ENCODE measurements around the gene TCF7L2.

The TCF7L2 gene

DNA sequence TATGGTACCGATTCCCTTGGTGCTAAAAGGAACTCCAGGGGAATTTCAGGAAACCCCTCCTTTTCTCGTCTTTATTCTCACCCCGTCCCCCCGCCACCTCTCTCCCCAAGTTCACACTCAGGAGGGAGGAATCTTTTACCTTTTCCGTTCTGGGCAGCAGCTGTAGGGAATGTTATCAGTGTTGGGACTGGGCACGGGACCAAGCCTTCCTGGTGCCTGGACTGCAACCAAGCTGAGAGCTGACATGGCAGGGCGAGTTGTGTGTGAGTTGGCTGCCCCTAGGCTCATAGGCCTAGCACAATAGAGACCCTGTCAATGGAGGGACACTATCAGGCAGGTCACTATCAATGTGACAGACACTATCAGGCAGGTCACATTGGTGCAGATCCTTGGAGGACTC lies 121.4 kb downstream of the TCF7L2 start:
- no peak for DNase-seq

DNA sequence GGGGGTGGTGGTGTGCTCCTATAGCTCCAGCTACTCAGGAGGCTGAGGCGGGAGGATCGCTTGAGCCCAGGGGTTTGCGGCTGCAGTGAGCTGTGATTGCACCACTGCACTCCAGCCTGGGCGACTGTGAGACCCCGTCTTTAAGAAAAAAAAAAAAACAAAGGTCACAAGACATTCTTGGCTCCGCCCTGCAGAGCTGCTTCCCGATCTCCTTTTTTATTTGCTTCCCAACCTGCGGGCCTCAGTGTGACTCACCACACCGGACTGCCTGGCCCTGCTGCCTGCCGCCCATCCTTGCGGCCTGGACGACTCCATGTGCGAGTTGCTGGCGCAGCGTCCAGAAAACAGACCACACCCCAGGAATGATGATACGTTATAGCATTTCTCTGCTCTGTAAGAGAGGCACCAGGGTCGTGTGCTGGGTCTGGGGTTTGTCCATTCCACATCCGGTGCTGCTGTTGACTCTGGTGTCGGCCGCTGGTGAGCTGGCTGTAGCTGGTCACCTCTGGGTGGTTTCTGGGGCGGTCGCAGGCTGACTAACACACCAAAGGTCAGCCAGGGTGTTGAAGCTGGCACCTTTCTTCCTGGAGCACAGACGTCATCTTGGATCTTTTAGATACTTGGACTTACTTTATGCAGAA lies 123.6 kb downstream of the TCF7L2 start:
- DNase-seq, result no peak

GRCh38 chr10:113076949-113077348 lies 126.9 kb downstream of the TCF7L2 start:
- DNase-seq, result no peak

- DNase-seq, result no peak
Measured at GRCh38 chr10:113078282-113078907, 128.3 kb downstream of the TCF7L2 start.

DNA sequence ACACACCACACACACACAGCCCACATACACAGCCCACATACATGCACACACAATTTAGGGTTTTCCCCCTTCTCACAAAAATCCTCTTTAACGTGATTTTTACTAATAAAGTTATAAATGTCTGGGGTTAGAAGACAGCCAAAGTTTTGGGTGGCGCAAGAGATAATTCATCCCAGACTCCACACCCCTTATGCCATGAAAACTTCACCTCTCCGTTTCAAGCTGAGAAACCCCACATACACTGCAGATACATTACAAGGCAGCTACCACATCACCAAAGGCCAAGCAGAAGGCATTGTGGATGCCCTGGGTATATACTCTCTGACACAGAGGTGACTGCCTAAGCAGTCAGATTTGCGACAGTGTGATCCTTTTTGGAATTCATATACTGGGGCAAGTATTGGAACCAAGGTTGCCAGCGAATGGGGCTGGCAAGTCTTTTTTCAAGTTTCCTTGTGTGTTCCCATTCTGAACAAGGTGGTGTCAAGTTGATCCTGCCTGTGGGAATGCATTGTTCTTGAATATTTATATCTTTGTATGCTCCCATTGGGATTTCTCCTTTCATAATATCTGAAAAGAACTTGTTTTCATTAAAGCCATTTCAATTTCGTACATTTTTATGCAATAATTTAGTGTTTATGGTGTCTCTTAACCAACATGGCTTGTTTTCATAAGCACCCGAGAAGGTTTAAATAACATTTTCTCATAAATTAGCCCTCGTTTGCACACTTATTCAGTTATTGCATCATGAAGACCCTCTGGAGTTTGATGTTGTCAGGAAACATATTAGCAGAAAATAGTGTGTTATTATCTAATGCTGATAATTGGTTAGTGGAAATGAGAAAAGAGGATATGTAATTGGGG lies 130.2 kb downstream of the TCF7L2 start:
- no peak for DNase-seq

DNA sequence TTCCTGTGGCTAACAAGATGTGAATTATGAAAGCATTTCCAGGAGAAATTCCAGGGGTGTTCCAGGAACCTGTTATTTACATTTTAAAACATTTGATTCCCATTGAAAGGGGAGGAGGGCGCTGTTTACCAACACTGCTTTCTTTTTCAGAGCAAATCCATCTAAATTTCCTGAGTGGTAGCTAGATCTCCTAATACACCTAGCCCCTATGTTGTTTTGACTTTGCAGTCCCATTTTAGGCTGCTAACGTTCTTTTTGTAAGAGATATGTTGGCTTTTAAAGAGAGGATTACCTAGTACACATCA lies 130.8 kb downstream of the TCF7L2 start:
- no peak for DNase-seq

DNA sequence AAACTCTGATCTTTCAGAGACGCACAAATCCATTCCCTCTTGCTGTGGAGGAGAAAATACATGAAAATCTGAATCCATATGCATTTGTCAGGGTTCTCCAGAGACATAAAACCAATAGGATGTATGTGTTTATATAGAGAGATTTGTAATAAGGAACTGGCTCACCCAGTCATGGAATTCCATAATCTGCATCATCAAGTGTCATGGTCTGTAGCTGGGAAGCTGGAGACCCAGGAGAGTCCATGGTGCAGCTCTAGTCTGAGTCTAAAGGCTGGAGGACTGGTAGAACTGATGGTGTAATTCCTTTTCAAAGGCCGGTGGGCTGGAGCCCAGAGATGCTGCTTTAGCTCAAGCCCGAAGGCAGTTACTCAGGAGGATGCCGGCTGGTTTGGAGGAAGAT lies 134.0 kb downstream of the TCF7L2 start:
- DNase-seq, result no peak

GRCh38 chr10:113085776-113086175 lies 135.7 kb downstream of the TCF7L2 start:
- no peak for DNase-seq

- no peak for DNase-seq
Measured at GRCh38 chr10:113086282-113086681, 136.2 kb downstream of the TCF7L2 start.

DNA sequence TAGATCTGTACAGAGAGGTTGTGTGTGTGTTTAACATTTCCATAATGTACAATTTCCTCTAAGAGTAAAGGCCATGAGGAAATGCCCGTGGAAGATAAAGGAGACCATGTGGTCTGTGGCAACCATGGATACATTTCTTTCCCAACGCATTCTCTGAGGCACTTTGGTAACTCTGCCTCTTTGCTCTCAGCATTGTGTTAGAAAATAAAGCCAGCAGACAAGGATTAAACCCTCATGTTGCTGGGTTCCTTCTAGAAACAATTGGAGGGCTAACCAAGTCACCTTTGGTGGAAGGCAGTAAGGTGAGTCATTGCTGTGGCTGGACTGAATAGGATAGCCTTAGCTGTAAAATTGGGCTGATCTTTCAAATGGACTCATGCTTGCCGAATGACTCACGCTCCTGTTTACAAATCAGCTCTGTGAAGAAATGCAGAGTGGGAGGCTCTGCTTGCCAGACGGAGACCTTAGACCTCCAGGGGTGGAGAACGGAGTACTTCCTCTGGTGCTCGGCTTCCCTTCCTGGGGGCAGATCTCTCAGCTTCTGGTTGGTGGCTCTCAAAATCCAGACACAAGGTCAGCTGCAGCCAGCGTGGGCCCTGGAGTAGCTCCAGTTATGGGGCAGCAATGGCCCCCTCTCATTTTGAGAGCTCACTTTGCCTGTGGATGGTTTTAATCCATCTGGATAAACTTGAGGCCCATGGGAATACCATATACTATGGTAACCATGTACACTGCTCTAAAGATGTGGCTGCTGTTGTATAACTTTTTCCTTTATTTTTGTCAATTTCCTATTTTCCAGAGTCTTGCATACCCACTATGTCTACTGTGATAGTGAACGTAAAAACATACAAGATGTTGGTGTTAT lies 137.3 kb downstream of the TCF7L2 start:
- no peak for DNase-seq

GRCh38 chr10:113088194-113088593 lies 138.1 kb downstream of the TCF7L2 start:
- no peak for DNase-seq

GRCh38 chr10:113089551-113089950 lies 139.5 kb downstream of the TCF7L2 start:
- no peak for DNase-seq

DNA sequence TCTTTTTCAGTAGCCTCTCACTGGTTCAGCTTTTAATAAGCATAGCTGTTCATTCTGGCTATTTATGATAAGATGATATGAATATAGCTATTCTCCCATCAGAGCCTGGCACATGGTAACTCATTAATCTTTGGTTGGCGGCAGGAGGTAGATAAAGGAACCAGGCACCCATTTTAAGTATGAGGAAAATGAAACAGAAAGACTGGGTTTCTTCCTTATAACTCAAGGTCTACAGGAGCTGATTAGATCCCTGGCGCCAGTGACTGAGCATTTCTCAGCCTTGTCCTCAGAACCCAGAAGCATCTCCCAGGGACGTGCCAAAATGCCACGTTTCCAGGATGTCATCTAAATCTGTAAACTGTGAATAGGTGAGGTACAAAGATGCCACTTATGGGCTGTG lies 141.9 kb downstream of the TCF7L2 start:
- DNase-seq, result no peak

DNA sequence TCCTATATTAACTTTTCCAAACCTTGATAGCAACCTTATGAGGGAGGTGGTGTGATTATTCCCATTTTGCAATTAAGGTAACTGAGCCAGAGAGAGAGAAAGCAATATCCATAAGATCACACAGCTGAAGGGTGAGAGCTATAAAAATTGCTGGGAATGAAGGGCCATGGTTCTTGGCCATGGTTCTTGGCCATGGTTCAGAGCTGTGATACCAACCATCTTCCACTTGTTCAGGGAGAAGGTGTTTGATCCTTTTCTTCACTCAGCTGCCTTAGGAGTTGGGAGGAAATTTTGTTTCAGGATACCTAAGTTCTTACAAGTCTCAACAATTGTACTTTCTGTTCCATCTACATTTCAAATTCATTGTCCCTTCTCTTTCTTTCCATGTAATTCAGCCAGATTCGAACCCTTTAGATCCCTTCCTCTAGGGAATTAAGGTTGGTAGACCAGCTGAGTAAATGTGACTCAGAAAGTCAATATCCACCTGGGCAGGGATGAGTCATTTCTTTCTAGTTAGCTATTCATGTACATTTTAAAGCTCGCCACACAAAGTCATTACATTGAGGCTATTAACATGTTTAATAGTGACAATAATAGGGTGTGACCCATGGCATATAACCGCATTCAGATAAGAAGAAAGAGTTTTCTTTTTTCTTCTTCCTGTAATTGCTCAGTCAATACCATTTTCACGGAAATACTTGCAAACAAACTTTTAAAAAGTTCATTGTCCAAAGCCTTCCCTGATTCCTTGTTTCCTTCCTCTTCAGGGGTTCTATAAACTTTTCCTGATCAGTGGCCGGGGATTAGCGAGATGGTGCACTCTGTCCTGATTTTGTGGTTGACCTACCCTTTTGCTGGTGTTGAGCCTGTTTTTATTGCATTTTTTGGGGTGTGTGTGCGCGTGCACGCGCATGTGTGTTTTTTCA lies 143.4 kb downstream of the TCF7L2 start:
- DNase-seq, result no peak

GRCh38 chr10:113094114-113094486 lies 144.1 kb downstream of the TCF7L2 start:
- no peak for DNase-seq

- no peak for DNase-seq
Measured at GRCh38 chr10:113095419-113096127, 145.5 kb downstream of the TCF7L2 start.

DNA sequence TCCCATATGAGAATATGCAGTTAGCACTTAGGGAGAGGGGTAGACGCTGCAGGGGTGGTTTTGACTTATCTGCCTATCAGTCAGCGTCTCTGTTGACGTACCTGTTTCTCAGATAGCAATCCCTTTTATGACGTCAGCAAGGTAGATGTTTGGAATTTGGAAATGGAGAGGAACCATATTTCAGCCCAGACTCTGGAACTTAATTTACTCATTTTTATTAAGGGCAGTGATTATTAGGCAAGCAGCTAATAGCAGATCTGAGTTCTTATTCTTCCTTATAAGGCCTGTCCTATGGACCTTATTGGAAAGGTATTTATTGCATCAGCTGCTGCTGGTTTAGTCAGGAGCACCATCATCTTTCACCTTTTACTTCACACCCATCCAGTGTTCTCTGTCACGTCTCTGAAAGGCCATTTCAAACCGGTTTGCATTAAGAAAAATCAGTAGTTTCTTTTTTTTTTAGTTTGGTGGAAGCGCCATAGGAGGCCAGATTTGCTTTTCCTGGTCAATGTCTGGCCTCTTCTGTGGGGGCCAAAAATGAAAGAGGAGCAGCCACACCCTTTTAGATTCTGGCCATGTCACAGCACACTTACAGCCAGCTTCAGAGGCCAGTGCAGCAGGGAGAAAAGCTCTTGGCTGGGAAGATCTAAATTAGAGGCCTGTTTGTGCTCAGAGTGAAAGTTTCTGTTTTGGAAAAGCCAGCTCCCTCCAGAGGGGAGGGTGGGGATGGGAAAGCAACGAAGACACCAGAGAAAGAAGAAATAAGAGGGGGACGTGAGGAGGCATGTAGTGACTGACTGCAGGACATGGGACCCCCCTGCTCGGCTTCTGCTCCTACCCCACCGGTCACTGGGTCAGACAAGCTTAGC lies 146.3 kb downstream of the TCF7L2 start:
- DNase-seq, result no peak

DNA sequence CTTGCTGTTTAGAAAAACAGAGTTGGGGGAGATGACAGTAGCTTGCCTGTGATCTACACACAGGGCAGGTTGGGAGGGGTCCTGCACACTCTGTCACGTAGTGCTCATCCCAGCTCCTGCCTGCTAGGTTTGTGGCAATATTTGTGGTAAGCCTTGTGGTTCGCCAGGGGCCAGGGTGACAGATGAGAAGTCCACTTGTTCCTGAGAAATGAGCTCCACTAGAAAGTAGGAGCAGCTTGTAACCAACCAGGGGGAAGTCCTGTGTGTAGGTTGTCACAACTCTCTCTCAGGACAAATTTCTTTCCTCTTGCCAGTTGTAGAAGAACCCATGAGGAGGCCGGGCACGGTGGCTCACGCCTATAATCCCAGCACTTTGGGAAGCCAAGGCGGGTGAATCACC lies 147.0 kb downstream of the TCF7L2 start:
- DNase-seq, result no peak

DNA sequence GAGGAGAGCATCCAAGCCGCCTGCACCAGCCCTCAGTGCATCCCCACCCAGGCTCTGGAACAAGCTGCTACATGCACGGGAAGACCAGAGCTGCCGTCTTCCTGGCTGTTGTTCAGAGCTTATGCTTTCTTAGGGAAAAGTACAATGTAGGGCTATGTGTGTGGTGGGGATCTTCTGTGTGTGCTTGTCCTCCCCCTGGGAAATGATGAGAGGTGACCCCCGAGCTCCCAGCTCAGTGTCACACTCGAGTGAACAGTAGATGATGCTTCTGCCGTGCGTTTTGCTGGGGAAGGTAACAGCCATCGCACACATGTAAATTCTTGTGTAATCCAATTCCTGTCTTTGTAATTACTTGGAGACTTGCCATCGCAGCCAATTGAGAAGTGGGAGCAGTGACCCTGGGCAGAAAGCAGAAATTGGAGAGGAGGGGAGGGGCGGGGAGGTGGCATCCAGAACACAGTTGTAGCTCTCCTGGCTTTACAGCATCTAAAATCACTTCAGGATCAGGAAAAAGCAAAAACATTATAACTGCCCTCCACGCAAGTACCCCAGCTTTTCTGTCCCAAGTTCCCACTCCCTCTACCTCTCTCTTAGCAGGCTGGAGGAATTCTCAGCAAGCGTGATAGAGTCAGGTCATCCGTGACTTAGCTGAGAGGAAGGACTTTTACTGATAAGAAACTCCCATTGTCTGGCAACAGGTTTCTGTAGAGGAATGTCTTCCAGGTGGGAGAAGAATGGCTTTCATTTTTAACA lies 149.6 kb downstream of the TCF7L2 start:
- peak; percentile 19 for DNase-seq

GRCh38 chr10:113100281-113100680 lies 150.2 kb downstream of the TCF7L2 start:
- DNase-seq, result no peak

Measured in NCI-H1048 (cell line).